Endothelial cell of hepatic sinusoid (primary cell): ENCODE data around the gene ALCAM.

Experiments used
- in situ Hi-C: cut with HindIII; loops from 2 replicates; pipeline ENCODE4 v1.10.0; 2017; ENCODE audit warnings: low sequenced_read_pairs

Gene ALCAM

DNA sequence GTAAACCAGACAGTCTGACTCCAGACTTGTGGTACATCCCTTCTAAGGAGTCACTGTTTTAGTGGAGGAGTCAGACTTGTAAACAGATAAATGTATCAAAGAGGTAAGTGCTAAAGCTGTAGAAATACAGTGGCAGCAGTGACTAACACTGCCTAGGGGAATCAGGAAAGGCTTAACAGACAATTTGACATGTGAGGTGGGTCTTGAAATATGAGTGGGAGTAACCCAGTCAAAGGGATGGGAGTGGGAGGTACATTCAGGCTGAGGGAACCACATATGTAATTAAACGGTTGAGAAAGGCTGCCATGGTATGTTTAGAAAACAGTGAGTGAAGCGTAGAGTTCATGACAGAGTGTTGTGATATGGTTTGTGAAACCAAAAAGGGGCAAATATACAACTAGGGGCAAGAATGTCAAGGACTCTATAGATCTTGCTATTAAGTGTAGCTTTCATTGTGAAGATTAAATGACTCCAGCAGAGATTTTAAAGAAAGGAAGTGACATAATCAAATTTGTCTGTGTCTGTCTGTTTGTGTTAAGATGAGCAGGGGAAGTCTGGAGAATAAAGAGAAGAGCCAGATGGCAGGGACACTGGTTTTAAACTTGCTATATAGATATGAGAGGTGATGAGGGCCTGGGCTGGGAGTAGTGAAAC, 11.2 kb upstream of the ALCAM start:
- in situ Hi-C loops = loop anchor here (25.0 kb wide), 1 partner anchor 718 kb away; no protein-coding TSS in a partner anchor

- in situ Hi-C loops = loop anchor here (25.0 kb wide), 1 partner anchor 719 kb away; no protein-coding TSS in a partner anchor
Observed at GRCh38 chr3:105356396-105356795, 10.3 kb upstream of the ALCAM start.

DNA sequence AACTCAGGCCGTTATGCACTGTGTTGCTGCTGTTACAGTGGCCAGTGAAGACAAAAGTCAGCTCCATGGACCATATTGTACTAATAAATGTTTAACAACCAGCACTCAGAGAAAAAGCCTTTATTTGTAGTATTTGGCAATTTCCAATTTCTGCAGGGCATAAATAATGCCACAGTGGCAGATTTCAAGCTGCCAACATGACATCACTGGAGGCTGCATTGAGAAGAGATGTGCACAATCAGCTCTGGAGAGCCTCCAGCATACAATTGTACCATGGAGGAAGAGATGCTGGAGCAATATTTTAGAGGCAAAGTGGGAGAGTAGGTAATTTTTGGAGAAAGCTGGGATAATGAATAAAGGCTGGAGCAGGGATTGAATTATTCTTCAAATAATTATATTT, 9.7 kb upstream of the ALCAM start:
- in situ Hi-C loops = loop anchor here (25.0 kb wide), 1 partner anchor 720 kb away; no protein-coding TSS in a partner anchor

- in situ Hi-C loops = loop anchor here (25.0 kb wide), 1 partner anchor 722 kb away; no protein-coding TSS in a partner anchor
Observed at GRCh38 chr3:105359098-105359762, 7.5 kb upstream of the ALCAM start.

- in situ Hi-C loops = loop anchor here (25.0 kb wide), 1 partner anchor 723 kb away; no protein-coding TSS in a partner anchor
Observed at GRCh38 chr3:105360003-105360402, 6.7 kb upstream of the ALCAM start.

- in situ Hi-C loops = loop anchor here (25.0 kb wide), 1 partner anchor 725 kb away; no protein-coding TSS in a partner anchor
Observed at GRCh38 chr3:105362021-105362665, 4.6 kb upstream of the ALCAM start.

DNA sequence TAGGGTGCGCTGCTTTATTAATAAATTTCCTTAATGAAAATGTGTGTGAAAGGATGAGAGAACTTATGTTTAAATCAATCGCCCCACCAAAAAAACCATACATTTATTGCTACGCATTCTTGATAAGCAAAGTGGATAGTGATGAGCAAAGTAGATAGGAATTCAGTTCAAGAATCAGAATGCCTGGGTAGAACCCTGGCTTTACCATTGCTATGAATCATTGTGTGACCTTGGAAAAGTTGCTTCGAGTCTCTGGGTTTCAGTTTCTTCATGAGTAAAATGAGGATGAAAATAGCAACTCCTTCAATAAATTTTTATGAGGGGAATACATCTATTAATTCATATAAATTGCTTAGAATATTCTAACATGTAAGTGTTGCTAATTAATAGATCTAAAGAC, 2.6 kb upstream of the ALCAM start:
- in situ Hi-C loops = loop anchor here (25.0 kb wide), 1 partner anchor 727 kb away; no protein-coding TSS in a partner anchor

- in situ Hi-C loops = loop anchor here (25.0 kb wide), 1 partner anchor 728 kb away; no protein-coding TSS in a partner anchor
Observed at GRCh38 chr3:105365081-105365390, 1.7 kb upstream of the ALCAM start.

DNA sequence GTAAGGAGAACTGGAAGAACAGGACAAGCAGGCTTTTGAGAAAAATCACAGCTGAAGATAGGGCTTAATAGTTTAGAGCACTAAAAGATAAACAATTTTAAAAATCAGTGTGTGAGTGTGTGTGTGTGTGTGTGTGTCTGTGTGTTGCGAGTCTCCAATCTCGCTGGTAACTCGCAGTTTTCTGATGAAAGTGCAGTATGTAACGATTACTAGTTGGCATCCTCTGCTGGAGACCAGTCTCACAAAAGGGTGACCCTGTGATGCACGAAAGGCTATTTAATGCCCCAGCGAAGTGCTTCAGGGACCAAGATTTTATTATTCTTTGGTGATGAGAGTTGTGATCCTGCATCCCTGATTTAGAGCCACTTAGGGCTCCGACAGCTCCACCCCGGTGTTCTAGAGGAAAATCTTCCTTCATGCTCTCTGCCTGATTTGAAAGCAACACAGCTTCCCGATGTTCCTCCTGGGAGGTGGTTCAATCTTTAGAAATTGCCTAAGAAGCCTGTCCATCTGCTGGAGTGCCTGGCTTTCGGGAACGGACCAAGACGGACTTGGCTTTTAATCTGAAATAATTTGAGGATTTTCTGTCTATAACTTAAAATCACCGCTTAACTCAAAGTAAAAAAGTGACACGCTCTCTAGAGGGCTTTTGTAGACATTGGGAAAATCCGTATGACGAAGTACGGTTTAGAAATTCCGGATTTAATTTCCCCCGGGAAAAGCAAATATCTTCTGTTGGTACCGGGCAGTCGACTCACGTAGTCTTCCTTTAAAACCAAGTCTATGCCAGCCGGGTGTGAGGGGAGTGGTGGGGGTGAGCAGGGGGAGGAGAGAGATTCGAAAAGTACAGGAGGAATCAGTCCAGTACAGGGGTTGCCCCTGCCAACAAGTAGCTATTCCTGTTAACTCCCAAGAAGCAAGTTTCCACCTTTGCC, 1.1 kb upstream of the ALCAM start:
- in situ Hi-C loops = loop anchor here (25.0 kb wide), 1 partner anchor 728 kb away; no protein-coding TSS in a partner anchor

- in situ Hi-C loops = loop anchor here (25.0 kb wide), 1 partner anchor 730 kb away; no protein-coding TSS in a partner anchor
Observed at GRCh38 chr3:105367063-105367405, 325 bp downstream of the ALCAM start.

DNA sequence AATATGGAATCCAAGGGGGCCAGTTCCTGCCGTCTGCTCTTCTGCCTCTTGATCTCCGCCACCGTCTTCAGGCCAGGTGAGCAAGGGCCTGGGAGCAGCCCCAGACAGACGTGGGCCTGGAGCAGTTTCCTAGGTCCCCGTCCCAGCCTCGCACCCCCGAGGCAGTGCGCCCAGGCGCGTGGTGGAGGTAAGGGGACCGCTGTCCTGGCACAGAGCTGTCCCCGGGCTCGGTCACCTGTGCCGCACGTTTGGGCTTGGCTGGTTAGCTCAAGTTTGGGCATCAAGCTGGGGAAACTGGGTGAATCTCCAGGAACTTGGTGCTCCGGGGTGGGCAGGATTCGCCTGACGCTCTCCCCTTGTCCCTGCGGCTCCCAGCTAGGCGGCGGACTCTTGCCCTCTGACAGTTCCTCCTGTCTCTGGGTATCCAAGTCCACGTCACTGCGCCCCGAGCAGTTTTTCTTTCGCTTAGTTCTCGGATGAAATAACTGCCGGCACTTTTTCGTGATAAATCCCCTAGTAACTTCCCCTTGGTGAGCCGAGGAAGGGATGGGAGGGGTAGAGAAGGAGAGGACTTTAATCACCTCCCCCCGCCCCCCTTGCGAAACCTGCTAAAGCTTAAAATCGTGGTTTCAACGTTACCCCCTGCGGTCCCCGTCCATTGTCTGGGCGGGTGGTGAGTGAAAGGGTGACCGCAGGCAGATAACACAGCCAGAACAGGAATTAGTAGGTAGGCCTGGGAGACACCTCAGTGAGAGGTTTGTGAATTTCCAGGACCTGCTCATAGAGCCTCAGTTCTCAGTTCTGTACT, 901 bp downstream of the ALCAM start:
- in situ Hi-C loops = loop anchor here (25.0 kb wide), 1 partner anchor 730 kb away; no protein-coding TSS in a partner anchor

GRCh38 chr3:105368566-105369499, 2.1 kb downstream of the ALCAM start:
- in situ Hi-C loops = loop anchor here (25.0 kb wide), 1 partner anchor 732 kb away; no protein-coding TSS in a partner anchor

GRCh38 chr3:105369500-105370371, 3.0 kb downstream of the ALCAM start:
- in situ Hi-C loops = loop anchor here (25.0 kb wide), 1 partner anchor 732 kb away; no protein-coding TSS in a partner anchor

DNA sequence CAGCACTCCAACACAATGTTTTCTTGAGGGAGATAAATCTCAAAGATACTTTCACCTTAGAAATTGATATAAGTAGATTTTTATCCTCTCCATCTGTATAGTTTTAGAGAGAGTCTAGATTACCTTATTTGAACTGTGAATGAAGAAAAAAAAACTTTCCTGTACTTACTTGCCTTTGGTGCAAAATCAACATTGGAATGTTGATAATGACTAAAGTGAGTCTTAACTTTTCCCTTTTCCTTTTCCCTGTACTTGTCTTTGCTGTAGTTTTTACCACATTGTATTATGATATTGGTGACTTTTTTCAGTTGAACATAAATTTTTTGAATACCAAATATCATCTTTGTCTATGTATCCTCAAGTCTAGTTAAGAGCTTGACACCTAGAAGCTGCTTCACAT, 6.7 kb downstream of the ALCAM start:
- in situ Hi-C loops = loop anchor here (25.0 kb wide), 1 partner anchor 736 kb away; no protein-coding TSS in a partner anchor

- in situ Hi-C loops = no loop called here
Observed at GRCh38 chr3:105375750-105376511, 9.2 kb downstream of the ALCAM start.

DNA sequence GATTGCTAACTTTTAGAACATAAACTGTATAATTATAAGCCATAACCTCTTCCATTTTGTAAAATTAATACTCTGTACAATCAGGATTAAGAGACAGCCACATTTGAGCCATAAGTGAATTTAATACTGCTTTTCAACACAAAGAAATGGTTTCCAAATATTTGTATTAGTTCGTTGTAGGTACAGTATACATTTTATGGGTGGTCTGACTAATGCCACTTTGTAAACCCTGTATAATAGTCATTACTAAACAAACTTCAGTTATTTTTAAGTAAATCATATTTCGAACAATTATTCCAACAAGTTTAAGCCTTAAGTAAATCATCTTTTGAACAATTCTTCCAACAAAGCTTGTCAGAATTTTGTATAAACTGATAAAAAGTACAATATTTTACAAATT, 11.0 kb downstream of the ALCAM start:
- in situ Hi-C loops = no loop called here

DNA sequence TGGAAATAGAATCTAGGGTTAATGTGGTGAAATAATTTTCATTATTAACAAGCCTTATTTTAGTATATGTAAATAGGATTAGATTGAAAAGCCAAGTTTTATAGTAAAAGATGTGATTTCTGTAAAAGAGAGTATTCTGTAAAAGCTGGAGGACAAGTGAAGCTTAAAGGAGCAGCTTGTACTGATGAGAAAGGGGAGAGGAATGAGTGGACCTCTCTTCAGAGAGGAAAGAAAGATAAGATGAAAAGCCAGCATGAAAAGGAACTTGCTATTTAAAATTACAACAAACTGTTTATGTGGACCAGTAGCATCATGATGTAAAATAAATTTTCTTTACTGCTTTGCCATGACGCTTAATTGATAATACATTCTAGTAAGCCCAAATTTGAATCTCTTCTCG, 18.5 kb downstream of the ALCAM start:
- in situ Hi-C loops = no loop called here
